Left colon (tissue), 2 donors: ENCODE data around the gene CCSER1. TPM values are rescaled to one million over a fixed set of nuclear protein-coding genes. Genes with fewer than 3 reads are reported as not detected.
A peak's percentile ranks its signal among the peaks of the same experiment; 100 is the strongest.
"Not testable (repeated sequence)": the region's sequence is repeated elsewhere in the genome, so short reads cannot be mapped to it uniquely, and the experiment has no call there.

Experiments used
- ATAC-seq: fragments of 200-7000 bp; cut with Tn5 transposase; one replicate; pipeline ENCODE4 v1.9.1; 2020; ENCODE audit warnings: mild to moderate bottlenecking, moderate library complexity
- DNase-seq, 2 donors: peaks; one replicate each; pipeline ENCODE4 v3.0.0-alpha.2; 2020
- intact Hi-C, 2 donors: fragments of 100-400 bp; cut with DNase I in 1 of 2; cut with micrococcal nuclease in 1 of 2; formaldehyde crosslinking; loops; one replicate each; pipeline versions ENCODE4 v1.11.2 to v1.14.0; 2022; cut with DNase I, micrococcal nuclease
- total RNA-seq, 2 donors: library from RNA; stranded (reverse); fragmentation: NEBNext Ultra II Directional; extraction: Animal tissue kit (Norgen Biotek cat#: 25700); gene quantifications; one replicate each; pipeline ENCODE4 v1.2.1, GENCODE V29; 2021
- donor health status: DM: no; HTN: no; CAD: no.
- donor health status: DM: yes; HTN: yes; CAD: no.

CCSER1 gene
- total RNA-seq, 2 donors from 2014 or later = 14.4 to 22.7 TPM

DNA sequence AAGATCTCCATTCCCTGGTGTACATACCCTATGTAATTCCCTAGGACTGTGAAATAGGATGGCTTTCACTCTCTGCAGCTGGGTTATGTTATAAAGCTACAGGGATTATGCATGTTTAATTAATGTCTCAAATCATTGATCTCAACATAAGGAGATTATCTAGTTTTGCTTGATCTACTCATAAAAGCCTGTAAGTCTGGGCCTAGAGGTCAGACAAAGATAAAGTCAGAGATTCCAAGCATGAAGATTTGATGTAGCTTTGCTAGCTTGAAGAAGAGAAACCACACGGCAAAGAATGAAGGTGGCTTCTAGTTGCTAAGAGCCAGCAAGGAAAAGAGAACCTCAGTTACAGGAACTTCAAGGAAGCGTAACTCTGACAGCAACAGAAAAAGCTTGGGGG, 456.9 kb downstream of the CCSER1 start:
- DNase-seq (no peak), ATAC-seq (no peak)
- intact Hi-C loops = no loop called here

DNA sequence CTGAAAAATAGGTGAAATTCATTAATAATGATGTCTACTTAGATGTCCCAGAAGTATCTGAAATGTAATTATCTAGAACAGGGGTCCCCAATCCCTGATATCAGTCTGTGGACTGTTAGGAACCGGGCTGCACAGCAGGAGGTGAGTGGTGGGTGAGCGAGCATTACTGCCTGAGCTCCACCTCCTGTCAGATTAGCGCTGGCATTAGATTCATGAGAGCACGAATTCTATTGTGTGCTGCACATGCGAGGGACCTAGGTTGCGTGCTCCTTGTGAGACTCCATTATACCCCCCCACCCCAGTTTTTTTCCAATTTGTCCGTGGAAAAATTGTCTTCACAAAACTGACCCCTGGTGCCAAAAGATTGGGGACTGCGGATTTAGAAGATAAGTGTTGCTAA, 458.8 kb downstream of the CCSER1 start:
- no peak for ATAC-seq
- no peak for DNase-seq
- intact Hi-C loops = no loop called here

DNA sequence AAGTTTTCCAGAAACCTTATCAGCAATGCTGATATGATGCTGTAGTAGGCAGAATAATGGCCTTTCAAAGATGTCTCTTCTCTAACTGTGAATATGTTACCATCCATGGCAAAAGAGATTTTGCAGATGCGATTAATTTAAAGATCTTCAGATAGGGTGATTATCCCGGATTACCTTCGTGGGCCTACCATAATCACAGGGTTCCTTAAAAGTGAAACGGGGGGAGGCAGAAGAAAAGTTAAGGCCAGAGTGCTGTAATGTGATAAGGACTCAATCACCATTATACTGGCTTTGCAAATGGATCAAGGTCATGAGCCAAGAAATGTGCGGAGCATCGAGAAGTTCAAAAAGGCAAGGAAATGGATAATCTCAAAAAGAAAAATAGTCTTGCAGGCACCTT, 459.6 kb downstream of the CCSER1 start:
- no peak for DNase-seq
- ATAC-seq = no peak
- intact Hi-C loops = no loop called here

DNA sequence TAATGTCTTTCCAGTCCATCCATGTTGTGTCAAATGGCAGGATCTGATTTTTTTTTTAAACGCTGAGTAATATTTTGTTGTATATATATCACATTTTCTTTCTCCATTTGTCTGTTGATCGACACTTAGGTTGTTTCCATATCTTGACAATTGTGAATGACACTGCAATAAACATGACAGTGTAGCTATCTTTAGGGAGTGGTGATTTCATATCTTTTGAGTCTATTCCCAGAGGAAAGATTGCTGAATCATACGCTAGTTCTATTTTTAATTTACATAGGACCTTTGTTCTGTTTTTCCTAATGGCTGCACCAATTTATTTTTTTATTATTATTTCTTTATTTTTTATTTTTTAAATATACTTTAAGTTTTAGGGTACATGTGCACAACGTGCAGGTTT, 470.7 kb downstream of the CCSER1 start:
- intact Hi-C loops = no loop called here
- no peak for DNase-seq
- ATAC-seq = no peak

DNA sequence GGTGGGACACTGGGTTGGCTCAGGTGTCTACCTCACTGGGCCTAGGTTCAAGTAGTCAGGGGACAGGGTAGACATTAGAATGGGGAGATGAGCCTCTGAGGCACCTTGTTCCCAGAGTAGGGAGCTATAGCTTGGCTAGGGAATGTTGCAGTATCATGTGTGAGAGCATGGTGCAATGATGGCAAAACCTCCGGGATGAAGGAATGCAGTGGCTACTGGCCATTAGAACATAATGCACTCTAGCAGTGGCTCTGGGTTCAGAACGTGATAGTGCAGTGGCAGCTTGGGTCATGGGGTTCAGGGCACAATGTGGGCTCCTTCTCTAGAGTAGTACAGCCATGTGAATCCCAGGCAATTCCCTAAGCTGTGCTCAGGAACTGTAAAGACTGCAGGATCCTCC, 471.5 kb downstream of the CCSER1 start:
- intact Hi-C loops = no loop called here
- ATAC-seq (no peak), DNase-seq (no peak)

DNA sequence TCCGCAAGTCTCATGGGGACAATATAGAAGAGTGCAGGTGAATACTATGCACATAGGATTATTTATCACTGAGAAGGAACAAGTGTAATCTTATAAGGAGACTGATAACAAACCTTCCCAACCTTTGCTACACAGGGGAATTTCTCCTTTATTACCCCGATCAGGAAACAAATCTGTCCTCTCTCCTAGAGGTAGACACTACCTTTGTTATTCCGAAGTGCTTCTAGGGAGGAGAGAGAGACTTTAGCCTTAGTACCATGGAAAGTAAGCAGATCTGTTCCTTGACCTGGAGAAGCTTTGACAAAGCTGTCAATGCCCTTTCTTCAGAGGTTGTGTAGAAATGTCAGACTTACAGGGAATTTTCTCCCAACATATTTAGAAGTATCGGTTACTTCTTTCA, 475.5 kb downstream of the CCSER1 start:
- DNase-seq (no peak), ATAC-seq (peak; percentile 67)
- intact Hi-C loops = no loop called here

DNA sequence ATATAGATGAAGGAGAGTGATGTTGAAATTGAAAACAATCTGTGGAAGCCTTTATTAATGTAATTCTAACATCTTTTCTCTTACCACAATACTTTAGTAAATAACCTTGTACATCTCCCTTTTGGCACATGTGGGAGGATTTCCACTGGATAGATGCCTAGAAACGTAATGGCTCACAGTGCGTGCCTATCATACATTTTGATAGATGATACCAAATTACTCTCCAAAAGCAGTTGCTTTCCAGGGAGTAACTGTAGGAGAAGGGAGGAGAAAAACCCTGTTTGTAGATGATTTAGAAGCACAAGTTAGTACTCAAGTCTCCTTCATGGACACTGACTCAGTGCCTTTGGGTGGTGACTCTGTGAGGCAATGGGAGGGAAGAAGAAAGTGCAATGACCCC, 476.3 kb downstream of the CCSER1 start:
- DNase-seq (no peak), ATAC-seq (no peak)
- intact Hi-C loops = no loop called here

DNA sequence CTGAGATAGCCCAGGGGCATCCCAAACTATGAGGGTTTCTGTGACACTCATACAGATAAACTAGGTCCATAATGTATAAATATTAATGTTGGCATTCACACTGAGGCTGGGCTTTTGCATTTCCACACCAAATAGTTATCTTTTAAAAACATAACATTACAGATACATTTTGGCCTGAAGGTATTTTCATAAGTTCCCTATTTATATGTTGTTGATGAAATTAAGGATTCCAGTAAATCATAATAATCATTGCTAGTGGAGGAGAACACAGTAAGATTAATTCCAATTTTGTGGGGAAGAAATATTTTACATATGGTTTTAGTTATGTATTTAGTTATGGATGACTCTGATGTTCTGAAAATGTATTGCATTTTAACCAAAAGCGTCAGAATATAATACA, 479.6 kb downstream of the CCSER1 start:
- DNase-seq (no peak), ATAC-seq (no peak)
- intact Hi-C loops = no loop called here

DNA sequence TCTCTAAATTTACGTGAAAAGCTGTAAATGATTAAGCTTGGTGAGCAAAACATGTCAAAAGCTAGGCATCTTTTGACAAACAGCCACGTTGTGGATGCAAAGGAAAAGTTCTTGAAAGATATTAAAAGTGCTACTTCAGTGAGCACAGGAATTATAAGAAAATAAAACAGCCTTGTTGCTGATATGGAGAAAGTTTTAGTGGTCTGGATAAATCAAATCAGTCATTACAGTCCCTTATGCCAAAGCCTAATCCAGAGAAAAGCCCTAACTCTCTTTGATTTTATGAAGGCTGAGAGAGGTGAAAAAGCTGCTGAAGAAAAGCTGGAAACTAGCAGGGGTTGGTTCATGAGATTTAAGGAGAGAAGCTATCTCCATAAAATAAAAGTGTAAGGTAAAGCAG, 487.2 kb downstream of the CCSER1 start:
- intact Hi-C loops = no loop called here
- no peak for ATAC-seq
- no peak for DNase-seq

DNA sequence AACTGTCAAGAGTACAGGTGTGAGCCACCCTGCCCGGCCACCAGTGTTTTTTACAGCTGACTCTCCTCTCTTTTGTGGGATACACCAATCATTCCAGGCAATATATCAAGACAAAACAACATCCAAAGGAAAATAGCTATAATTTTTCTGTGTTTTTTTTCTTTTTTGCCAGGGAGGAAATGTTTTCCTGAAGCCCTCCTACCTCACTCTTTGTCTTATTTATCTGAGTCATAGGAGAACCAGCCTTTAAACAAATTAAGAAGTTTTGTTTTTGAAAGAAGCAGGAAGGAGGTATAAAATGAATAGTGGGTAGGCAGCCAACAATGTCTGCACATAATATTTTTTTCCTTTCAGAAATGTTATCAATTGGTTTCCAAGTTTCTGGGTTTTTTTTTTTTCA, 493.9 kb downstream of the CCSER1 start:
- ATAC-seq (no peak), DNase-seq (no peak)
- intact Hi-C loops = no loop called here

DNA sequence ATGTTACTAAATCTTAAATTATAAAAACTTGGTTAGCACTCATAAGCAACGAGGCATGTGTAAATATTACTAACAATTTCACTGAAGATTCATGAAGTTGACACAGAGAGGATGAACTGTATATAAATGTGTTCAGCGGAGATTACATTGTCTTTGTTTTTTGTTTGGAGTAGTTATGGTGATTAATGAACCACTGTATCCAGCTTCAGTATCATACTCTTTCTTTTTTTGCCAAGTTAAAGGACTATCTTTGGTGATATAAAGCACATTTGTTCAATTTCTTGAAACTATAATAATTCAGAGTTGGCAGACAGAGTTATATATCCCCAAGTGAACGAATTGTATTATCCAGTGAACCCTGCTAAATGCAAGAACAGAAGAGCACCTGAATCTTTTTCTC, 497.6 kb downstream of the CCSER1 start:
- no peak for ATAC-seq
- DNase-seq = no peak

DNA sequence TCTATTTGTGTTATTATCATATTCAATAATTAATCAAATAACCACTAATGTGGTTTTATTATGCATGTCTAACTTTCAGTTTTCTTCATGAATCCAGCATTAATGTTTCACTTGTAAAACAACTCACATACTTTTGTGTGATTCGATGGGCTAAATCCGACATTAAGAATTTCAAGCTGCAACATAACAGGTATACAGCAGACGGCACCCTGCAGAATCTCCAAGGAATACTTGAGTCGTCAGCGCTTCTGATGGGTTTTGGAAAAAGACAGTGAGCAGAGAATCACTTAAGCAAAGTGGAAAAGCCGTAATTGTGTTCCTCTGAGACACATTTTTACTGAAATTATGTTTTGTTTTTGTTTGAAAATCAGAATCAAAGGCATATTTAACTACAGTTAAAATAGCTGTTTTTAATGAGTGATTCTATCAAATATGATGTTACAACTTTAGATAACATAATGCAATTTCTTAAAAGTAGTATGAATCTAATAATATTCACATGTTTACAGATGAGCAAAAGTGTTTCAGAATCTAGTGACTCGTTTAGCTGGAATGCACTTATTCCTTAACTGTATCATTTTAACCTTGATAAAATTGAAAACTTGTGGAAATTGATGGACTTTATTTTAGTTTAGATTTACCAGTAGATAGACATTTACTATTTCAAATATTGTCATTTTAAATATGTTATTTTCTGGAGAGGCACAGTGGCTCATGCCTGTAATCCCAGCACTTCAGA, 514.8 kb downstream of the CCSER1 start:
- no peak for DNase-seq
- ATAC-seq = no peak
- intact Hi-C loops = no loop called here

More for the DNA sequence above, 497.6 kb downstream of the CCSER1 start:
- intact Hi-C loops = no loop called here

DNA sequence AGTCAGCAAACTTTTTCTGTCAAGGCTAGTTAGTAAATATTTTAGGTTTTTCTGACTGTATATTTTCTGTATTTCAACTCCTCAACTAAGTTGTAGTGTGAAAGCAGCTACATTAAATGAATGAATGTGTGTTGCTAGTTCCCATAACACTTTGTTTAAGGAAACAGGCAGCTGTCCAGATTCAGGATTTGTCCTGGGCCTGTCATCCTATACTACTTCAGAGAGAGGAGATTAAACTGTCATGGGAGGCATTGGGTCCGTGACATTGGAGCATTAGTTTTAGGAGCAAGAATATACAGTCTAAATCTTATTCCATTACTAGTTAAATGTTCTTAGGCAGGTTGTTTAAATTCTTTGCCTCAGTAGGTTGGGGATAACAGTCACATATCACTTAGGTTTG, 516.0 kb downstream of the CCSER1 start:
- intact Hi-C loops = no loop called here
- DNase-seq (no peak), ATAC-seq (no peak)

DNA sequence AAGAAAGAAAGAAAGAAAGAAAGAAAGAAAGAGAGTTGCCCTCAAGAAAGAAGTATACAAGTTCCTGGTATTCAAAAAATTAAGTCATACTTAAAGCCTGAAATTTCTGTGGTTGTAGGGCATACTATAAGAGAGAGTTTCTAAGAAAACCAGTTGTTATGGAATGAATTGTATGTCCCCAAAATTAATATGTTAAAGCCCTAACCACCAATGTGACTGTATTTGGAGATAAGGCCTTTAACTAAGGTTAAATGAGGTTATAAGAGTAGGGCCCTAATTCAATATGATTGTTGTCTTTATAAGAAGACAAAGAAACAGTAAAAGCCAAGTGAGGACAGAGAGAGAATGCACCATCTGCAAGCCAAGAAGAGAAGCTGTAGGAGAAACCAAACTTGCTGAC, 521.1 kb downstream of the CCSER1 start:
- DNase-seq (no peak), ATAC-seq (no peak)
- intact Hi-C loops = no loop called here

DNA sequence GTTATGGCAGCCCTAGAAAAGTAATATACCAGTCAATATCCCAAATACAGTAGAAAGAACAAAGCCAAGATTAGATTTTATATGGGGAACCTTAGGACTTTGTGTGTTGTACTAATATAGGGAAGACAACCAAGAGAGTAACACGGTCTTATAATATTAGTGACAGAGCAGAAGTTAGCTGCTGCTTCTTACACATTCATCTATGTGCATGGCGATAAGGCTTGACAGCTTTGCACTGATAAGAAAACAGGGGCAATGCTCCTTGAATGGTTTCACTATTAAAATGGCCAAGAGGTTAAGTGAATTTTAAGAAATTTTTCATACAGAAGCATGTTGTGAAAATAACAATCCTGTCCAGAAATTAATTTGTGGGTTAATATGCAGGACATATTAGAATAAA, 521.6 kb downstream of the CCSER1 start:
- intact Hi-C loops = no loop called here
- DNase-seq = no peak
- ATAC-seq = no peak

DNA sequence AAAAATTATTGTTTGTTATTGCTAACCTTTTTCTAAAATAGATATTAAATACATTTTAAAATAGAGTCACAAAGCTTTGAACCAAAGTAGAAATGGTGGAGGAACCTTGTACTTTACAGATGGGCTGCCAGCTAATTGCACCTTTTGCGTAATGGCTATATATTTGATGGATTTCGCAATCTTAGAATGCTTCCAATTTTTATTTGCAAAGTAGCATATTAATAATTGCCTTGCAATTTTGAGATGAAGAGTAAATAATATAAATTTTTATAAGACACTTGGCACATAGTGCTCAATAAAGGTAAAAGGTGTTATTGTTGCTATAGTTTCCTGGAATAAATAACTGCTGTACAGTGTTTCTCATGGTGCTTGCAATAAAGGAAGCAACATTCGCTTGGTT, 533.5 kb downstream of the CCSER1 start:
- intact Hi-C loops = no loop called here
- DNase-seq = no peak
- ATAC-seq = no peak

DNA sequence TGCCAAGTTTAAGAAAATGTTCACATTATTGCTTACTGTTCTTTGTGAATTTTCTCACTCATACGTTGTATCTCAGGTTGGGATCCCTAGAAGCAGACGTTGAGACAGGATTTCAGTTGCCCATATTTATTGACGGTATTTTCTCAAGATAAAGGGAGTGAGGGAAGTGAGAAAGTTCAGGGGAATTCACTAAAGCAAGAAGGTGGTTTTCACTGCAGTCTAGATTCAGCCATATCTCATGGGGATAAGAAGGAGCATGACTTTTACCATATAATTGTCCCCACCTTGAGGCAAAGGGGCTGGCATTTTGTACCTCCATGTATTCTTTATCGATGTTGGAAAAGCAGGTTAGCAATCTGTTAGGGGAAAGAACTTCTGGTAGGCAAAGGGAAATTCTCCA, 543.0 kb downstream of the CCSER1 start:
- no peak for ATAC-seq
- intact Hi-C loops = no loop called here
- no peak for DNase-seq

DNA sequence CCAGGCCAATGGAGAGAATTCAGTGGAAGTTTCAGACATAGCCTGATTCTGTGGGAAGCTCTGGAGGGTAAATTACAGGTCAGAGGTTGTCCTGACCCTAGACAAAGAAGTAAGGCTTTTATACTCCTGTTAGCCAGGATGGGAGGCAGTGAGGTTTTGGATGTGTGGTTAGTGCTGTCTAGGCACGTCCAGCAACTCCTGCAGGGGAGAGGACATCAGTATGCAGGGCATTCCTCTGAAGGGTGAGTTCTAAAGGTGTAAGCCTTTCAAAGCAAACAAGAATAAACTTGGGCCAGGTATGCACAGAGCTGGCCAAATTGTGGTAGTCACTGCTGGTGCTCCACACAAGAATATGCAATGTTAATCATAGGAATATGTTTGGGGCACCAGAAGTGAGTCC, 562.5 kb downstream of the CCSER1 start:
- ATAC-seq (no peak), DNase-seq (no peak)
- intact Hi-C loops = no loop called here

DNA sequence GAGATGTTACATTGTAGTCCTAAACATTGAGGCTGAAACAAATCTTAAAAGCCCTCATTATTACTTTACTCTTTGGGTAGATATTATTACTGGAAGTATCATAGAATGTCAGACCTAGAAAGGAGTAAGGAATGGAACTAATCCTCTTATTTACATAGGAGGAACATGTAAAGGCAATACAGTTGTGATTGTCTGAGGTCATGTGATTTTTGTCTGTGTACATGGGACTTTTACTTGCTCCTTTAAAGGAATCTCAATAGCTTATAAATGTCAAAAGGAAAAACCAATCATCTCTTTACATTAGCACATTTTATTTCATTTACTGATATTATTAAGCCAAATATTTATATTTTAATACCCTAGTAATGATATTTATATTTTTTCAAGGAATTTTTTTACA, 568.2 kb downstream of the CCSER1 start:
- ATAC-seq (no peak), DNase-seq (no peak)
- intact Hi-C loops = no loop called here

DNA sequence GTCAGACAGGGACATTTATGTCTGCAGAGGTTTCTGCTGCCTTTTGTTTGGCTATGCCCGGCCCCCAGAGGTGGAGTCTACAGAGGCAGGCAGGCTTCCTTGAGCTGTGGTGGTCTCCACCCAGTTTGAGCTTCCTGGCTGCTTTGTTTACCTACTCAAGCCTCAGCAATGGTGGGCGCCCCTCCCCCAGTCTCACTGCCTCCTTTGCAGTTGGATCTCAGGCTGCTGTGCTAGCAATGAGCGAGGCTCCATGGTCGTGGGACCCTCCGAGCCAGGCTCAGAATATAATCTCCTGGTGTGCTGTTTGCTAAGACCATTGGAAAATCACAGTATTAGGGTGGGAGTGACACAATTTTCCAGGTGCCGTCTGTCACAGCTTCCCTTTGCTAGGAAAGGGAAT, 578.3 kb downstream of the CCSER1 start:
- intact Hi-C loops, ATAC-seq: not testable (repeated sequence)
- peak in 1 of 2 donors; percentile 4 for DNase-seq

DNA sequence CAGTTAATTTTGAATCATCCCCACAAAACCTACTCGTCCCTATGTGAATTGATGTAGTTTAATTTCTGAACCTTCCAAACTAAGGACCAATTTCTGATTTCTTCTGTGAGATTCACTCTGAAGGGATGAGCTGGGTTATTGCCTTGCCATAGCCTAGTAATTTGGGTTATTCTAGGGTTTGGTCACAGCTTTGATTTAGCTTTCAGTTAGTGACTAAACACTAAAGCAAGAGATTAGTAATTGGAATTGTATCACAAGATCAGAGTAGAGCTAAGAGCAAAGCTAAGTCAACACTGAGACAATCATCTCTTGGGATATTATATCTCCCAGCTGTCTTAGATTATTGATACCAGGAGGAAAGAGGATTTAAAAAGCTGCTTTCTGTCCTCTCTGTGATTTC, 588.0 kb downstream of the CCSER1 start:
- DNase-seq (no peak), ATAC-seq (no peak)
- intact Hi-C loops = no loop called here
